Ascending aorta (tissue), 2 donors: ENCODE measurements around the gene PICALM. TPM values are rescaled to one million over a fixed set of nuclear protein-coding genes. Genes with fewer than 3 reads are reported as not detected.

Experiments
- DNase-seq, 2 donors: peaks; one replicate each; pipeline ENCODE4 v3.0.0-alpha.2; 2019; ENCODE audit warnings: low spot score in 2 of 2
- H3K27ac ChIP-seq, 2 donors: fragments of 200-600 bp; sonication (generic); one replicate each; pipeline ENCODE4 v1.5.1; 2016 to 2017; ENCODE audit warnings: mild to moderate bottlenecking in 1 of 2
- H3K27me3 ChIP-seq: fragments of 200-600 bp; sonication (generic); one replicate; pipeline ENCODE4 v1.5.1; 2017
- H3K36me3 ChIP-seq, 2 donors: fragments of 200-600 bp; sonication (generic); one replicate each; pipeline ENCODE4 v1.5.1; 2016
- H3K4me1 ChIP-seq, 2 donors: fragments of 200-600 bp; sonication (generic); one replicate each; pipeline ENCODE4 v1.5.1; 2016 to 2017; ENCODE audit warnings: mild to moderate bottlenecking in 1 of 2
- H3K4me3 ChIP-seq, 2 donors: fragments of 200-600 bp; sonication (generic); one replicate each; pipeline ENCODE4 v1.5.1; 2016 to 2017; ENCODE audit warnings: mild to moderate bottlenecking in 1 of 2
- H3K9me3 ChIP-seq, 2 donors: fragments of 200-600 bp; sonication (generic); one replicate each; pipeline ENCODE4 v1.5.1; 2016
- CTCF ChIP-seq, 3 experiments: fragments of 200-600 bp in 2 of 3; fragments of 450-650 bp in 1 of 3; sonication (generic) in 2 of 3; IDR thresholded peaks; one replicate each; pipeline ENCODE4 v1.5.1; 2016 to 2019; ENCODE audit warnings: antibody characterized with exemption in 3 of 3, mild to moderate bottlenecking in 1 of 3, moderate library complexity in 1 of 3
- intact Hi-C: fragments of 100-400 bp; cut with DNase I; formaldehyde crosslinking; loops from one replicate; pipeline ENCODE4 v1.15.1; 2023
- total RNA-seq: library from RNA; depleted of rRNA; stranded (reverse); fragments of >200 nt; gene quantifications from one replicate; pipeline ENCODE4 v1.1.0, GENCODE V29; 2016

PICALM gene
- total RNA-seq, 1 donor from 2014 or later, result 158 TPM

- TF ChIP-seq CTCF (IDR thresholded peaks at IDR 0.05), result no peak
- Histone ChIP-seq H3K4me1 (peaks cover 0 to 26% of the 10 kb centered on the region in 2 donors), H3K36me3 (peaks cover 7 to 22% of the 10 kb centered on the region in 2 donors), H3K4me3 (no peak overlapping the region), H3K27me3 (no peaks in the 10 kb centered on the region), H3K9me3 (peaks cover 0 to 6% of the 10 kb centered on the region in 2 donors), H3K27ac (no peak overlapping the region)
- intact Hi-C loops, result no loop called here
- DNase-seq, result no peak
Observed at GRCh38 chr11:85950317-85951048, 118.4 kb downstream of the PICALM start.

GRCh38 chr11:85949798-85950197, 119.1 kb downstream of the PICALM start:
- Histone ChIP-seq H3K27ac (no peak overlapping the region), H3K27me3 (no peaks in the 10 kb centered on the region), H3K4me1 (peaks cover 0 to 22% of the 10 kb centered on the region in 2 donors), H3K4me3 (no peak overlapping the region), H3K9me3 (peaks cover 0 to 6% of the 10 kb centered on the region in 2 donors), H3K36me3 (peaks cover 4 to 15% of the 10 kb centered on the region in 2 donors)
- intact Hi-C loops, result no loop called here
- no peak for TF ChIP-seq CTCF (IDR thresholded peaks at IDR 0.05)
- DNase-seq, result no peak

- H3K27me3 ChIP-seq, result no peaks in the 10 kb centered on the region
- H3K27ac ChIP-seq, result peak overlapping the region in 1 of 2 donors; percentile 73
- intact Hi-C loops, result no loop called here
- DNase-seq, result no peak
- peaks cover 0 to 6% of the 10 kb centered on the region in 2 donors for H3K9me3 ChIP-seq
- TF ChIP-seq CTCF (IDR thresholded peaks at IDR 0.05), result no peak
- H3K36me3 ChIP-seq, result peaks cover 0 to 6% of the 10 kb centered on the region in 2 donors
- H3K4me1 ChIP-seq, result peaks cover 0 to 21% of the 10 kb centered on the region in 2 donors
- H3K4me3 ChIP-seq, result no peak overlapping the region
Observed at GRCh38 chr11:85948884-85949283, 120.0 kb downstream of the PICALM start.

- no peak overlapping the region for H3K4me3 ChIP-seq
- H3K9me3 ChIP-seq, result peaks cover 0 to 6% of the 10 kb centered on the region in 2 donors
- peak in 1 of 2 donors; percentile 76 for DNase-seq
- intact Hi-C loops, result loop anchor here (2.0 kb wide), 1 partner anchor 121 kb away; the partner anchor contains the start of gene PICALM
- no peaks in the 10 kb centered on the region for H3K36me3 ChIP-seq
- TF ChIP-seq CTCF (IDR thresholded peaks at IDR 0.05), result no peak
- H3K27me3 ChIP-seq, result no peaks in the 10 kb centered on the region
- H3K4me1 ChIP-seq, result peaks cover 0 to 21% of the 10 kb centered on the region in 2 donors
- H3K27ac ChIP-seq, result peak overlapping the region; percentile 48 to 73
Observed at GRCh38 chr11:85947431-85948272, 121.2 kb downstream of the PICALM start.

- Histone ChIP-seq H3K4me1 (peaks cover 0 to 21% of the 10 kb centered on the region in 2 donors), H3K4me3 (no peak overlapping the region), H3K27me3 (no peaks in the 10 kb centered on the region), H3K27ac (peak overlapping the region in 1 of 2 donors; percentile 73), H3K9me3 (no peaks in the 10 kb centered on the region), H3K36me3 (no peaks in the 10 kb centered on the region)
- DNase-seq, result no peak
- no peak for TF ChIP-seq CTCF (IDR thresholded peaks at IDR 0.05)
- intact Hi-C loops, result loop anchor here (2.0 kb wide), 1 partner anchor 123 kb away; the partner anchor contains the start of gene PICALM
Observed at GRCh38 chr11:85946221-85946620, 122.7 kb downstream of the PICALM start.
